SKM-1 treated with dmso at 0.1 percent for 144 hours (cell line): ENCODE results near the gene MLLT3.
A peak's percentile ranks its signal among the peaks of the same experiment; 100 is the strongest.
"Not testable (repeated sequence)": the region's sequence is repeated elsewhere in the genome, so short reads cannot be mapped to it uniquely, and the experiment has no call there.

Experiments used
- DNase-seq: peaks from one replicate; lab custom pipeline; 2025; ENCODE audit not compliant: unreplicated experiment; lab: John Stamatoyannopoulos, UW

Gene MLLT3

GRCh38 chr9:20622330-20623020, at the start of gene MLLT3:
Gene MLLT3 (minus strand): TSS chr9:20622499.
- peak; percentile 93 for DNase-seq

- no peak for DNase-seq
Measured at GRCh38 chr9:20671635-20672034, 49.3 kb upstream of the MLLT3 start.

GRCh38 chr9:20670395-20670794, 48.1 kb upstream of the MLLT3 start:
- no peak for DNase-seq

- DNase-seq, result no peak
Measured at GRCh38 chr9:20664501-20664900, 42.2 kb upstream of the MLLT3 start.

- DNase-seq, result no peak
Measured at GRCh38 chr9:20663133-20663532, 40.8 kb upstream of the MLLT3 start.

GRCh38 chr9:20662156-20662555, 39.9 kb upstream of the MLLT3 start:
- DNase-seq, result no peak

- no peak for DNase-seq
Measured at GRCh38 chr9:20659474-20659967, 37.2 kb upstream of the MLLT3 start.

- DNase-seq, result no peak
Measured at GRCh38 chr9:20658677-20659473, 36.6 kb upstream of the MLLT3 start.

- DNase-seq, result not testable (repeated sequence)
Measured at GRCh38 chr9:20658246-20658667, 36.0 kb upstream of the MLLT3 start.

- DNase-seq, result peak; percentile 33
Measured at GRCh38 chr9:20651939-20652338, 29.6 kb upstream of the MLLT3 start.

- no peak for DNase-seq
Measured at GRCh38 chr9:20650750-20651299, 28.5 kb upstream of the MLLT3 start.

GRCh38 chr9:20650313-20650712, 28.0 kb upstream of the MLLT3 start:
- no peak for DNase-seq

GRCh38 chr9:20649381-20649780, 27.1 kb upstream of the MLLT3 start:
- DNase-seq, result no peak

GRCh38 chr9:20646656-20647055, 24.4 kb upstream of the MLLT3 start:
- DNase-seq, result no peak

- no peak for DNase-seq
Measured at GRCh38 chr9:20643660-20644059, 21.4 kb upstream of the MLLT3 start.

GRCh38 chr9:20642045-20642444, 19.7 kb upstream of the MLLT3 start:
- no peak for DNase-seq

GRCh38 chr9:20640331-20641187, 18.3 kb upstream of the MLLT3 start:
- no peak for DNase-seq

- DNase-seq, result no peak
Measured at GRCh38 chr9:20636888-20637440, 14.7 kb upstream of the MLLT3 start.

- DNase-seq, result no peak
Measured at GRCh38 chr9:20634895-20635294, 12.6 kb upstream of the MLLT3 start.

- no peak for DNase-seq
Measured at GRCh38 chr9:20632705-20633104, 10.4 kb upstream of the MLLT3 start.
